Measurements from ENCODE around the gene ZG16B.
A peak's percentile ranks its signal among the peaks of the same experiment; 100 is the strongest.

ZG16B gene

DNA sequence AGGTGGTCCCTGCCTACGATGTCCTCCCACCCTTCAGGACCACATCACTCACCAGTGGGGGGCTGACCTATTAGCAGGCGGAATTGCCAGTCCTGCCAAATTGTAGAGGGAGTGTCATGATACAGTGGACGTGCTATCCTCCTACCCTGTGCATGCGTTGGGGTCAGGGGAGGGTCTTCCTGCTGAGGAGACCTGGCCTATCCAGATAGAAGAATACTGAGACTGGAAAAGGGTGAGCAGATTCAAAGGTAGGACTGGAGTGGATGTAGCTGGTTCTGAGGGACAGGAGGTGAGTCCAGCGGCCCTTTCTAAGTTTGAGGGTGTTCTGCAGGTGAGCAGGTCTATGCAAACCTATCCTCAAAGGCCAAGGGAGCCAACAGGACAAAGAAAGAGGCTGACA lies 23.8 kb upstream of the ZG16B start:
- DNase-seq (no peak), ATAC-seq (no peak)

- ATAC-seq, result no peak
- DNase-seq, result no peak
Measured at GRCh38 chr16:2808181-2808580, 21.9 kb upstream of the ZG16B start.

DNA sequence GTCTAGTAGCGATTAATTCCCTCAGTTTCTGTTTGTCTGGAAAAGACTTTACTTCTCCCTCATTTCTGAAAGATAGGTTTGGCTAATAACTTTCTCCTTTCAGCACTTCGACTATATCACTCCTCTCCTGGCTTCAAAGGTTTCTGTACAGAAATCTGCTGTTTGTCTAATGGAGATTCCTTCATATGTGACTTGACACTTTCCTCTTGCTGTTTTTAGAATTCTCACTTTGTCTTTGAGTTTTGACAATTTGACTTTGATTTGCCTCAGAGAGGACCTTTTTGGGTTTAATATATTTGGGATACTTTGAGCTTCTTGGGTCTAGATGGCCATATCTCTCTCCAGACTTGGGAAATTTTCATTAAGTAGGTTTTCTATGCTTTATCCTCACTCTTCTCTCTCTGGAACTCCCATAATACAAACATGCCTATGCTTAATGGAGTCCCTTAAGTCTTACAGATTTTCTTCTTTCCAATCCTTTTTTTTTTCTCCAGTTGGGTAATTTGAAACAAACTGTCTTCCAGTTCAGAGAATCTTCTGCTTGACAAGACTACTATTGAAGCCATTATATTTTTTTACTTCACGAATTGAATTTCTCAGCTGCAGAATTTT lies 20.8 kb upstream of the ZG16B start:
- no peak for DNase-seq
- no peak for ATAC-seq

DNA sequence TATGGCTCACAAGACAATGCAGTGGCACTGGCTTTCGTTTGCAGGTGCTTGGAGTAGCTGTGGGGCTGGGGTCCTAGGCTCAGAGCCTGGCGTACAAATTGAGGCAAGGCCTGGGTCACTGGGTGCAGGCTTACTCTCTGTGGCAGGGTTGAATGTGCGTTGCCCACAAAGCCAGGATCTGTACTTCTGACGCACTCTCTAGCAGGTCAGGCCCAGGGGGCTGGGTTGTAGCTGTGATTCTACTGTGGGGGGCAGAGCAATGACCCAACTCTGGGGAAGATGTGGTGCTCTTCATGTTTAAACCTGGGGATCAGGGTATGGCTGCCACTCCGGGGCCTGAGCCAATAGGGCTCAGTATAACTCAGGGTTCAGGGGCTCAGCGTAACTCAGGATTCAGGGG lies 19.5 kb upstream of the ZG16B start:
- ATAC-seq (no peak), DNase-seq (no peak)

DNA sequence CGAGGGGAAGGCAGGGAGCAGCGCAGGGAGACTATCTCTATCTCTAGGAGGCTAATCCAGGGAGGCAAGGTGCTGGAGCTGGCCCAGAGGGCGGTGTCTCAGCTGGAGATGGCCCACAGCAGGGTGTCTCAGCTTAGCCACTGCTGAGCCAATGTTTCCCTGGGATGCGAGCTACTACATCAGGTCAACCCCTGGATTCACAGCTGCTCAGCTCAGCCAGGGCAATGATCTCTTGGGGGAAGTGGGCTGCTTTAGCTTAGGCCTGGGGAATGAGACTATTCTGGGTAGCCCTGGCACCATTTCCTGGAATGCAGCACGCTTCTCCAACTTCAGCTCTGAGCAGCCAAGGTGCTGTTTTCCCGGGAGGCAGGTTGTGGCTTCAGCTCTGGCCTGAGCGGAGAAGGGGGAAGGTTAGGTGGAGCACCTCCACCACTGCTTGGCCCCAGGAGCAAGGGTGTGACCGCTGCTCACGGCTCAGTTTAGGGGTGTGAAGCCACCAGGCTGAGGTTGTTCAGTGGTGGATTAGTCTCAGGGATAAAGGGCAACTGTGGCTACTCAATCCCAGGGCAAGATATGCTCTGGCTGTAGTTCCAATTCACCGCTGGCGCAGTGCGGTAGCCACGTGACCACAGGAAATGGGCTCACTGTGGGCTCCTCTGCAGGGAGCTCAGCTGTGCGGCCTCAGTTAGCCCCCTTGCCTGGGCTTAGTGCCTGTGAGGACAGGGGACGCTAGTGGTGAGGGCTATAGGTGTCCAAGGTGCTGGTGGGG lies 18.2 kb upstream of the ZG16B start:
- no peak for DNase-seq
- no peak for ATAC-seq

- no peak for DNase-seq
- no peak for ATAC-seq
Measured at GRCh38 chr16:2813771-2814221, 16.3 kb upstream of the ZG16B start.

GRCh38 chr16:2814551-2815298 lies 15.4 kb upstream of the ZG16B start:
- ATAC-seq (no peak), DNase-seq (no peak)

GRCh38 chr16:2815299-2815771 lies 14.8 kb upstream of the ZG16B start:
- no peak for ATAC-seq
- DNase-seq, result no peak

DNA sequence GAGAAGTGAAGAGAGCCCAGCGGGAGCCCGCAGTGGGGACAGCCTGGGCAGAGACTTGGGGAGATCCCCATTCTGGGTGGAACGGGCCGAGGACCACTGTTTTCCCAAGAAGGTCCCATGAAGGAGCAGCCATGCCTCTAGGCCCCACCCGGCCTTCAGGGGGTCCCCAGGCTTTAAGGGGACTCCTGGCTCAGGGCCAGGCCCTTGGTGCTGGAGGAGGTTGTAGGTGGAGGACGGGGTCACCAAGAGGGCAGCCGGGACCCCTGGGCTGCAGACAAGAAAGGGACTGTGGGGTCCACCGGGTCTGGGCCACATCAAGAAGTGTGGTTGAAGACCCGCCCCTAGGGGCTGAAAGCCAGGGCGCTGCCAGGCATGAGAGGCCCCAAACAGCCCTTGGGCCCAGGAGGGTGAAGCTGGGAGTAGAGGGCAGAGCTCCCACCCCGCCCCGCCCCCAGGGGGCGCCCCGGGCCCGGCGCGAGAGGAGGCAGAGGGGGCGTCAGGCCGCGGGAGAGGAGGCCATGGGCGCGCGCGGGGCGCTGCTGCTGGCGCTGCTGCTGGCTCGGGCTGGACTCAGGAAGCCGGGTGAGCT lies 13.3 kb upstream of the ZG16B start, which contains the start of gene PRSS21:
Gene PRSS21 (plus strand): TSS at position 487 of the 589 bp plus-strand sequence. CDS start 32 bp downstream, at position 519.
- ATAC-seq (peak; percentile 25), DNase-seq (peak; percentile 31)

DNA sequence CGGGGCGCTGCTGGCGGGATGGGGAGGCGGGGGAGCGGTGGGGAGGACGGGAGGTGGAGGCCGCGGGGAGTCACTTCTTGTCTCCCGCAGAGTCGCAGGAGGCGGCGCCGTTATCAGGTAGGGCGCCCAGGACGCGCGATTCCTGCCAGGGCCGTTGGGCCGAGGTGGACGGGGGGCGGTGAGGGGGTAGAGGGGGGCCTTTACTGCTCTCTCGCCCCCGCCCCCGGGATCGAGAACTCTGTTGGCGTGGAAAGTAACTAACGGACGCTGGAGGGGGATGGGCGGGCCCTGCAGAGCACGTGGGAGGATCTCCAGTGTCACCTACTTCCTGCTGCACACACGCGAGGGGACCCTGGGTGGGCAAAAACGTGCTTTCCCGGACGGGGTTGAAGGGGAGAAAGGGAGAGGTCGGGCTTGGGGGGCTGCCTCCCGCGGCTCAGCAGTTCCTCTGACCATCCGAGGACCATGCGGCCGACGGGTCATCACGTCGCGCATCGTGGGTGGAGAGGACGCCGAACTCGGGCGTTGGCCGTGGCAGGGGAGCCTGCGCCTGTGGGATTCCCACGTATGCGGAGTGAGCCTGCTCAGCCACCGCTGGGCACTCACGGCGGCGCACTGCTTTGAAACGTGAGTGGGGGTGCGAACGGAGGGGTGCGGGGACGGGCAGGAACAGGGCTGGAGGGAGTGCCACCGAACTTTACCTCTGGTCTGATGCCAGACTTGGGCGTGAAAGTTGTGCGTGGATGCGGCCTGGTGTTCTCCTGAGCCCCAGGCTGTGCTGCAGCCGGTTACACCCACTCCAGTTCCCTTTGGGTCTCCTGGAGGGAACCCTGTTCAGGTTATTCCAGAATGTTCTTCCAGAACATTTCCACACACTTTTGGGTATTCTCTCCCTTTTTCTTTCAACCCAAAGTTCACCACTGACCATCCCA lies 12.5 kb upstream of the ZG16B start:
- DNase-seq (no peak), ATAC-seq (no peak)

DNA sequence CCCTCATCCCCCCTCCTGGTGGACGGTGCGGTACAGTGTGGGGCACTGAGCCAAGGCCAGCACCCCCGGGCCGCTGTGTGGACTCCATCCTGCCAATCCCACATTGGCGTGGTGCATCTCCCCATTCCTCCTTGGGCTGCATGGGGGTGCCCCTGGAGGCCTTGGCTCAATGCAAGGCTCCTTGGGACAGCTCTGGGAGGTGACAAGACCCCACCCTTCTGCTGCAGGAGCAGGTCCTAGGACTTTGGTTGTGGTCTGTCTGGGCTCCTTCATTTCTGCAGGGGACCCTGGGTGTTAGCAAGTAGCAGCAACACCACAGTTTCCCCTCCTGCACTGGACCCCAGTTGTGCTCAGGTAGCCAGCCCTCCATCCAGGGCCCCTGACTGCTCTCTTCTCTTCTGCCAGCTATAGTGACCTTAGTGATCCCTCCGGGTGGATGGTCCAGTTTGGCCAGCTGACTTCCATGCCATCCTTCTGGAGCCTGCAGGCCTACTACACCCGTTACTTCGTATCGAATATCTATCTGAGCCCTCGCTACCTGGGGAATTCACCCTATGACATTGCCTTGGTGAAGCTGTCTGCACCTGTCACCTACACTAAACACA lies 11.7 kb upstream of the ZG16B start:
- DNase-seq, result no peak

GRCh38 chr16:2819179-2819938 lies 10.7 kb upstream of the ZG16B start:
- ATAC-seq (no peak), DNase-seq (no peak)

More for the DNA sequence above, 11.7 kb upstream of the ZG16B start:
- ATAC-seq, result no peak

DNA sequence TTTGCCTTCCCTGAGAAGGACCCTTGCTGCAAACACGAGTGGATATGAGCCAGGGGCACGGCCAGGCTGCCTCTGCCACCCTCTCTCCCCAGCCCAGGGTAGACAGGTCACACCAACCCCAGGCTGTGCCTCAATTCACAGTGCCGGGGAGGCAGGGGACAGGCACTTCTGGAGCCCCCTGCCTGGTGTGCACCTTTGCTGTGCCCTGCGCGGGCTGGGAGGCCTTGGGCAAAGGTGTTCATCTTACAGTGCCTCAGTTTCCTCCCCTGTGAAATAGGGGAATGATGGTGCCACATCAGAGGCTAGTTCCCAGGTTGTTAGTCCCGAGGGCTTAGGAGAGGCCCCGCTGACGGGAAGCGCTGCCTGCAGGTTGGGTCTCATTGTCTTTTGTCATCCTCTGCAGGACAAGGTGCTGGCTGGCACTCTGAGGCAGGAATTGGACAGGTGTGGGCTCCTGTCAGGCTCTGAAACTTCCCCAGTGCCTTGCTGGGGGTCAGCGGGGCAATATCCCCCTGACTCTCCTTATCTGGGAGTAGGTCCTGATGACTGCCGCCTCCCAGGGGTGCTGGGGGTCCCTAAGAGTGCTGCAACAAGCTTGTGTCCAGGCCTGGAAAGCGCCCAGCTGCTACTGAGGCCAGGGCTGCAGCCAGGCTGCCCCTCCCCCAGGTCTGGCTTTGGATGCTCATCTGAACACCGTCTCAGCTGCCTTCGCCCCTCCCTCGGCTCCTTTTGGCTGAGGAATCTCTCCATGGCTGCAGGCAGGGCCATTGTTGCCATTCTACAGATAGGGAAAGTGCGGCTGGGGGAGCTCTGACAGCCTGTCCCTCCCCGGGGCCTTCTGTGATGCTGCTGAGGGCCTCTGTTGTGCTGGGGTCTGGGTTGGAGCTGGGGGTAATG lies 9.9 kb upstream of the ZG16B start:
- DNase-seq (no peak), ATAC-seq (no peak)

- no peak for DNase-seq
Measured at GRCh38 chr16:2820836-2821486, 9.1 kb upstream of the ZG16B start.

GRCh38 chr16:2821487-2822157 lies 8.5 kb upstream of the ZG16B start:
- ATAC-seq (no peak), DNase-seq (no peak)

More at GRCh38 chr16:2820836-2821486, 9.1 kb upstream of the ZG16B start:
- no peak for ATAC-seq

- ATAC-seq, result no peak
Measured at GRCh38 chr16:2822158-2822495, 8.0 kb upstream of the ZG16B start.

DNA sequence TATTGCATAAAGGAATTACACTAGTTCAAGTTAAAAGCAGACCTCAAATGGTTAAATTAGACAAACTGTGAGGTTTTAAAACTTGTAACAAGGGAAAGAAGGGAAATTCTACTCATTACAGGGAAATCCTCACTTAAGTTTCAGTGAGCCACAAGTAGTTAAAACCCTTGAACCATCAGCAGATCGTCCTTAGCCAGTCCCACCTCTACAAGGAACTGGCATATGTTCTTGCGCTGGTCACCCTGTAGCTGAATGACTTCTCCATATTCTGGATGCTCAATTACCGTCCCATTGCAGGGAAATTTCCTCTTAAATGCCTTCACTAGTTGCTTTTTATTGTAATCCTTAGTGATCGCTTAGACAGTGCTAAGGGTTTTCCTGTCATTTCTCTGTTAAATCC lies 7.6 kb upstream of the ZG16B start:
- no peak for ATAC-seq
- DNase-seq, result no peak

More at GRCh38 chr16:2822158-2822495, 8.0 kb upstream of the ZG16B start:
- no peak for DNase-seq

DNA sequence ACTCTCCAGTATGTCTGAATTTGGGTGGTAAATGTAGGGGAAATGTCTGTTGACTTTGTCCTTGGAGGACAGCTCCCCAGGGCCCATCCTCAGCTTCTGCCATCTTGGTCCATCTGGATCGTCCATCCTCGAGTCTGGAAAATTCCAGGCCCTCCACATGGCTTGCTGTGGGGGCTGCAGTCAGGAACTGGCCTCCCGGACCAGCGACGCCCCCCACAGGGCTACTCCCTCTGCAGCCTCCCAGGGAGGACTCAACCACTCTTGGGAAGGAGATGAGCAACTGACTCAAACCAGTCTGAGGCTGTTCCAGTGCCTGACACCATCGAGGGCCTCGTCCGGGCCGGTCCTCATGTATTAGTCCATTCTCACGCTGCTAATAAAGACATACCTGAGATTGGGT lies 5.5 kb upstream of the ZG16B start:
- ATAC-seq (no peak), DNase-seq (no peak)
